ENCODE measurements around the gene PROSER2. TPM values are rescaled to one million over a fixed set of nuclear protein-coding genes. Genes with fewer than 3 reads are reported as not detected.

The PROSER2 gene
- 64.3 and 75.9 TPM in 2 replicates for total RNA-seq

GRCh38 chr10:11823122-11823988 lies at the start of gene PROSER2:
PROSER2 (plus strand) TSS chr10:11823356; CDS start chr10:11852078, 28,722 bp downstream.

Other genes starting within 250 kb of the PROSER2 start
- gene USP6NL, start 211.7 kb upstream of the PROSER2 start, total RNA-seq = 7.1 and 8.4 TPM in 2 replicates
- 58.0 and 64.4 TPM in 2 replicates for gene ECHDC3, start 81.0 kb upstream of the PROSER2 start, total RNA-seq
- gene UPF2, start 219.5 kb downstream of the PROSER2 start, total RNA-seq = 8.9 and 11.1 TPM in 2 replicates
- 21.6 and 33.5 TPM in 2 replicates for gene DHTKD1, start 245.6 kb downstream of the PROSER2 start, total RNA-seq

Data from hair follicular keratinocyte (primary cell).